HEK293 (cell line): ENCODE results near the gene SH3D19.

Source experiments
- BCL11A ChIP-seq: fragments of 450-650 bp; formaldehyde crosslinking; IDR thresholded peaks from 2 replicates; pipeline ENCODE4 v1.5.1; 2016; ENCODE audit warnings: low read depth, missing biosample characterization, missing genetic modification characterization
- CTCF ChIP-seq: fragments of 450-650 bp; formaldehyde crosslinking; IDR thresholded peaks from 2 replicates; pipeline ENCODE4 v1.5.1; 2016; ENCODE audit warnings: missing biosample characterization, missing genetic modification characterization
- ZBTB8A ChIP-seq: fragments of 450-650 bp; formaldehyde crosslinking; IDR thresholded peaks from 2 replicates; pipeline ENCODE4 v1.5.1; 2016; ENCODE audit warnings: missing biosample characterization, missing genetic modification characterization
- ZNF146 ChIP-seq: fragments of 450-650 bp; formaldehyde crosslinking; IDR thresholded peaks from 2 replicates; pipeline ENCODE4 v1.5.1; 2016; ENCODE audit warnings: missing biosample characterization, missing genetic modification characterization
- ZNF221 ChIP-seq: fragments of 450-650 bp; formaldehyde crosslinking; IDR thresholded peaks from 2 replicates; pipeline ENCODE4 v1.5.1; 2017; ENCODE audit warnings: missing biosample characterization, missing genetic modification characterization, borderline replicate concordance
- ZNF274 ChIP-seq, 2 experiments: fragments of 200-500 bp in 1 of 2; fragments of 450-650 bp in 1 of 2; sonication (Bioruptor generic) in 1 of 2; formaldehyde crosslinking in 1 of 2; IDR thresholded peaks; 2 replicates each; pipeline versions ENCODE4 v1.5.1 to v1.6.1; 2014 to 2016; ENCODE audit warnings: borderline replicate concordance in 1 of 2, inconsistent platforms in 1 of 2, low read length in 1 of 2, missing biosample characterization in 1 of 2, missing genetic modification characterization in 1 of 2
- ZNF350 ChIP-seq: fragments of 450-650 bp; formaldehyde crosslinking; IDR thresholded peaks from 2 replicates; pipeline ENCODE4 v1.5.0; 2017; ENCODE audit warnings: missing biosample characterization, mild to moderate bottlenecking, missing genetic modification characterization
- ZNF354C ChIP-seq: fragments of 450-650 bp; formaldehyde crosslinking; IDR thresholded peaks from 2 replicates; pipeline ENCODE4 v1.5.1; 2016; ENCODE audit warnings: missing biosample characterization, missing genetic modification characterization, low read depth, borderline replicate concordance
- ZNF391 ChIP-seq: fragments of 450-650 bp; formaldehyde crosslinking; IDR thresholded peaks from 2 replicates; pipeline ENCODE4 v1.5.1; 2016; ENCODE audit warnings: low read depth, missing biosample characterization, missing genetic modification characterization, borderline replicate concordance
- ZNF423 ChIP-seq: fragments of 450-650 bp; formaldehyde crosslinking; IDR thresholded peaks from 2 replicates; pipeline ENCODE4 v1.5.1; 2016; ENCODE audit warnings: missing biosample characterization, missing genetic modification characterization
- ZNF549 ChIP-seq: fragments of 450-650 bp; IDR thresholded peaks from 2 replicates; pipeline ENCODE4 v1.5.1; 2018; ENCODE audit warnings: missing biosample characterization, missing genetic modification characterization, mild to moderate bottlenecking, inconsistent platforms, moderate library complexity
- ZNF639 ChIP-seq: fragments of 450-650 bp; formaldehyde crosslinking; IDR thresholded peaks from 2 replicates; pipeline ENCODE4 v1.5.1; 2016; ENCODE audit warnings: missing biosample characterization, missing genetic modification characterization
- ZNF707 ChIP-seq: fragments of 450-650 bp; formaldehyde crosslinking; IDR thresholded peaks from 2 replicates; pipeline ENCODE4 v1.5.1; 2016; ENCODE audit warnings: missing biosample characterization, missing genetic modification characterization
- ZSCAN16 ChIP-seq: fragments of 450-650 bp; formaldehyde crosslinking; IDR thresholded peaks from 2 replicates; pipeline ENCODE4 v1.5.1; 2016; ENCODE audit warnings: missing biosample characterization, missing genetic modification characterization

GRCh38 chr4:151223465-151223864 is 101.9 kb downstream of the SH3D19 start:
- TF ChIP-seq ZNF274 (IDR thresholded peaks at IDR 0.05; ENCODE audit: low read length) (no peak), ZNF274 (tag by site-specific recombination; IDR thresholded peaks at IDR 0.05; ENCODE audit: borderline replicate concordance) (no peak), ZNF350 (tag by site-specific recombination) (no peak), CTCF (no peak), ZNF423 (no peak), ZNF221 (tag by site-specific recombination) (no peak), BCL11A (tag by site-specific recombination) (no peak), ZNF146 (tag by site-specific recombination) (no peak), ZNF639 (no peak), ZNF354C (tag by site-specific recombination) (no peak), ZSCAN16 (tag by site-specific recombination) (no peak), ZNF549 (tag by site-specific recombination) (no peak), ZBTB8A (tag by site-specific recombination) (no peak), ZNF391 (no peak), ZNF707 (tag by site-specific recombination) (no peak)
